ENCODE results near the gene GRK7. TPM values are rescaled to one million over a fixed set of nuclear protein-coding genes. Genes with fewer than 3 reads are reported as not detected.
"Not testable (repeated sequence)": the region's sequence is repeated elsewhere in the genome, so short reads cannot be mapped to it uniquely, and the experiment has no call there.

GRK7 gene
- total and polyA plus RNA-seq, 2 of the 13 experiments (the other 11 are each of a cell fraction or from before 2014, with no cell fraction given), result not detected

DNA sequence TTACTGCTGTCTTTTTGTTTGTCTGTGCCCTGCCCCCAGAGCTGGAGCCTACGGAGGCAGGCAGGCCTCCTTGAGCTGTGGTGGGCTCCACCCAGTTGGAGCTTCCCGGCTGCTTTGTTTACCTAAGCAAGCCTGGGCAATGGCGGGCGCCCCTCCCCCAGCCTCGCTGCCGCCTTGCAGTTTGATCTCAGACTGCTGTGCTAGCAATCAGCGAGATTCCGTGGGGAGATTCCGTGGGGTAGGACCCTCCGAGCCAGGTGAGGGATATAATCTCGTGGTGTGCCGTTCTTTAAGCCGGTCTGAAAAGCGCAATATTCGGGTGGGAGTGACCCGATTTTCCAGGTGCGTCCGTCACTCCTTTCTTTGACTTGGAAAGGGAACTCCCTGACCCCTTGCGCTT, 656 bp upstream of the GRK7 start:
- H3K4me3 ChIP-seq (replicated peaks in 1 of 3; ENCODE audit: insufficient read depth in 1 of 3, low read depth in 2 of 3, low read length in 3 of 3); H2AFZ ChIP-seq (ENCODE audit: low read length); H3K27ac ChIP-seq (ENCODE audit: extremely low read length, insufficient read depth, low read length); H3K79me2 ChIP-seq (ENCODE audit: insufficient read depth, low read length); H3K27me3 ChIP-seq (ENCODE audit: control insufficient read depth in 1 of 2, insufficient read depth in 2 of 2, low read length in 2 of 2); H3K9ac ChIP-seq (ENCODE audit: insufficient read depth, low read depth, low read length); CTCF ChIA-PET (ENCODE audit: low intra/inter-chr PET ratio, low total read pairs); in situ Hi-C loops (cut with HindIII; ENCODE audit: extremely low pct_ligation_motif_present, low pct_unique_long_range_greater_than_20kb); ATAC-seq; FAIRE-seq; H4K20me1 ChIP-seq (ENCODE audit: insufficient read depth, low read length); H3K4me1 ChIP-seq (ENCODE audit: insufficient read depth, low read length); H3K4me2 ChIP-seq (ENCODE audit: low read depth, low read length); POLR2A ChIA-PET; H3K9me3 ChIP-seq (ENCODE audit: low read length); DNase-seq (ENCODE audit: low spot score); H3K36me3 ChIP-seq (replicated peaks in 1 of 2; ENCODE audit: control insufficient read depth in 1 of 2, insufficient read depth in 2 of 2, low read length in 2 of 2); intact Hi-C loops (cut with micrococcal nuclease; ENCODE audit: unreplicated experiment); BruUV-seq (replicated peaks); TF ChIP-seq FOXA1 (IDR thresholded peaks at IDR 0.05): not testable (repeated sequence)
- TF ChIP-seq FOXA1 (CRISPR knock-in tag; IDR thresholded peaks at IDR 0.05), result peak; percentile 30; the same call in 1 of the 2 replicates
- TF ChIP-seq, protein P1, sequence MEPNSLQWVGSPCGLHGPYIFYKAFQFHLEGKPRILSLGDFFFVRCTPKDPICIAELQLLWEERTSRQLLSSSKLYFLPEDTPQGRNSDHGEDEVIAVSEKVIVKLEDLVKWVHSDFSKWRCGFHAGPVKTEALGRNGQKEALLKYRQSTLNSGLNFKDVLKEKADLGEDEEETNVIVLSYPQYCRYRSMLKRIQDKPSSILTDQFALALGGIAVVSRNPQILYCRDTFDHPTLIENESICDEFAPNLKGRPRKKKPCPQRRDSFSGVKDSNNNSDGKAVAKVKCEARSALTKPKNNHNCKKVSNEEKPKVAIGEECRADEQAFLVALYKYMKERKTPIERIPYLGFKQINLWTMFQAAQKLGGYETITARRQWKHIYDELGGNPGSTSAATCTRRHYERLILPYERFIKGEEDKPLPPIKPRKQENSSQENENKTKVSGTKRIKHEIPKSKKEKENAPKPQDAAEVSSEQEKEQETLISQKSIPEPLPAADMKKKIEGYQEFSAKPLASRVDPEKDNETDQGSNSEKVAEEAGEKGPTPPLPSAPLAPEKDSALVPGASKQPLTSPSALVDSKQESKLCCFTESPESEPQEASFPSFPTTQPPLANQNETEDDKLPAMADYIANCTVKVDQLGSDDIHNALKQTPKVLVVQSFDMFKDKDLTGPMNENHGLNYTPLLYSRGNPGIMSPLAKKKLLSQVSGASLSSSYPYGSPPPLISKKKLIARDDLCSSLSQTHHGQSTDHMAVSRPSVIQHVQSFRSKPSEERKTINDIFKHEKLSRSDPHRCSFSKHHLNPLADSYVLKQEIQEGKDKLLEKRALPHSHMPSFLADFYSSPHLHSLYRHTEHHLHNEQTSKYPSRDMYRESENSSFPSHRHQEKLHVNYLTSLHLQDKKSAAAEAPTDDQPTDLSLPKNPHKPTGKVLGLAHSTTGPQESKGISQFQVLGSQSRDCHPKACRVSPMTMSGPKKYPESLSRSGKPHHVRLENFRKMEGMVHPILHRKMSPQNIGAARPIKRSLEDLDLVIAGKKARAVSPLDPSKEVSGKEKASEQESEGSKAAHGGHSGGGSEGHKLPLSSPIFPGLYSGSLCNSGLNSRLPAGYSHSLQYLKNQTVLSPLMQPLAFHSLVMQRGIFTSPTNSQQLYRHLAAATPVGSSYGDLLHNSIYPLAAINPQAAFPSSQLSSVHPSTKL (CRISPR knock-in tag; IDR thresholded peaks at IDR 0.05), result 0 out of 2 replicates have a peak, but pooled peaks have one; percentile 16
- TF ChIP-seq FOXA3 (CRISPR knock-in tag; IDR thresholded peaks at IDR 0.05), result 0 out of 2 replicates have a peak, but pooled peaks have one; percentile 12
- TF ChIP-seq, protein P2, sequence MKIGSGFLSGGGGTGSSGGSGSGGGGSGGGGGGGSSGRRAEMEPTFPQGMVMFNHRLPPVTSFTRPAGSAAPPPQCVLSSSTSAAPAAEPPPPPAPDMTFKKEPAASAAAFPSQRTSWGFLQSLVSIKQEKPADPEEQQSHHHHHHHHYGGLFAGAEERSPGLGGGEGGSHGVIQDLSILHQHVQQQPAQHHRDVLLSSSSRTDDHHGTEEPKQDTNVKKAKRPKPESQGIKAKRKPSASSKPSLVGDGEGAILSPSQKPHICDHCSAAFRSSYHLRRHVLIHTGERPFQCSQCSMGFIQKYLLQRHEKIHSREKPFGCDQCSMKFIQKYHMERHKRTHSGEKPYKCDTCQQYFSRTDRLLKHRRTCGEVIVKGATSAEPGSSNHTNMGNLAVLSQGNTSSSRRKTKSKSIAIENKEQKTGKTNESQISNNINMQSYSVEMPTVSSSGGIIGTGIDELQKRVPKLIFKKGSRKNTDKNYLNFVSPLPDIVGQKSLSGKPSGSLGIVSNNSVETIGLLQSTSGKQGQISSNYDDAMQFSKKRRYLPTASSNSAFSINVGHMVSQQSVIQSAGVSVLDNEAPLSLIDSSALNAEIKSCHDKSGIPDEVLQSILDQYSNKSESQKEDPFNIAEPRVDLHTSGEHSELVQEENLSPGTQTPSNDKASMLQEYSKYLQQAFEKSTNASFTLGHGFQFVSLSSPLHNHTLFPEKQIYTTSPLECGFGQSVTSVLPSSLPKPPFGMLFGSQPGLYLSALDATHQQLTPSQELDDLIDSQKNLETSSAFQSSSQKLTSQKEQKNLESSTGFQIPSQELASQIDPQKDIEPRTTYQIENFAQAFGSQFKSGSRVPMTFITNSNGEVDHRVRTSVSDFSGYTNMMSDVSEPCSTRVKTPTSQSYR (CRISPR knock-in tag; IDR thresholded peaks at IDR 0.05; ENCODE audit: borderline replicate concordance), result peak; percentile 70
- WGBS (ENCODE audit: low lambda C conversion rate), result 60% methylated on average over 10 of the region's 19 CpGs
